ENCODE data around the gene PIK3CG.
A peak's percentile ranks its signal among the peaks of the same experiment; 100 is the strongest.
"Not testable (repeated sequence)": the region's sequence is repeated elsewhere in the genome, so short reads cannot be mapped to it uniquely, and the experiment has no call there.

The PIK3CG gene

DNA sequence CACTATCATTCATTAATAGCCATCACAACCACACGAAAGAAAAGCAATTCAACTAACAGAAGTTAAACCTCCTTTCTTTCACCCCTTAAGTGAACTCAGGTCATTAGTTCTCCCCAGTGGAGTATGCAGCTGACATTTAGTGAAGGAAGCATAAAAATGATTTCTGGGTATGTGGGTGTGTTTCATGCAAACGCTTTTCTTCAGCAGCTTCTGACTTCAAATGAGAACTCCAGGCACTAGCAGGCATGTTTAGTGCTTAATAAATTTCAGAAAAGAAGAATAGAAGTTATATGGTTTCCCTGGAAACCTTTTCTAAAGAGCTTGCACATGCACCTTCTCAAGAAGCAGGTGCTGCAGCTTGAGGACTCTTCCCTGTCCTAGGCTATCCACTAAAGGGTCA lies 62.5 kb downstream of the PIK3CG start:
- TF ChIP-seq, protein P1, sequence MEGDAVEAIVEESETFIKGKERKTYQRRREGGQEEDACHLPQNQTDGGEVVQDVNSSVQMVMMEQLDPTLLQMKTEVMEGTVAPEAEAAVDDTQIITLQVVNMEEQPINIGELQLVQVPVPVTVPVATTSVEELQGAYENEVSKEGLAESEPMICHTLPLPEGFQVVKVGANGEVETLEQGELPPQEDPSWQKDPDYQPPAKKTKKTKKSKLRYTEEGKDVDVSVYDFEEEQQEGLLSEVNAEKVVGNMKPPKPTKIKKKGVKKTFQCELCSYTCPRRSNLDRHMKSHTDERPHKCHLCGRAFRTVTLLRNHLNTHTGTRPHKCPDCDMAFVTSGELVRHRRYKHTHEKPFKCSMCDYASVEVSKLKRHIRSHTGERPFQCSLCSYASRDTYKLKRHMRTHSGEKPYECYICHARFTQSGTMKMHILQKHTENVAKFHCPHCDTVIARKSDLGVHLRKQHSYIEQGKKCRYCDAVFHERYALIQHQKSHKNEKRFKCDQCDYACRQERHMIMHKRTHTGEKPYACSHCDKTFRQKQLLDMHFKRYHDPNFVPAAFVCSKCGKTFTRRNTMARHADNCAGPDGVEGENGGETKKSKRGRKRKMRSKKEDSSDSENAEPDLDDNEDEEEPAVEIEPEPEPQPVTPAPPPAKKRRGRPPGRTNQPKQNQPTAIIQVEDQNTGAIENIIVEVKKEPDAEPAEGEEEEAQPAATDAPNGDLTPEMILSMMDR (IDR thresholded peaks at IDR 0.05; ENCODE audit: low read depth, low read length): no peak
- no peak overlapping the region for H3K4me3 ChIP-seq (ENCODE audit: low read depth, low read length)

DNA sequence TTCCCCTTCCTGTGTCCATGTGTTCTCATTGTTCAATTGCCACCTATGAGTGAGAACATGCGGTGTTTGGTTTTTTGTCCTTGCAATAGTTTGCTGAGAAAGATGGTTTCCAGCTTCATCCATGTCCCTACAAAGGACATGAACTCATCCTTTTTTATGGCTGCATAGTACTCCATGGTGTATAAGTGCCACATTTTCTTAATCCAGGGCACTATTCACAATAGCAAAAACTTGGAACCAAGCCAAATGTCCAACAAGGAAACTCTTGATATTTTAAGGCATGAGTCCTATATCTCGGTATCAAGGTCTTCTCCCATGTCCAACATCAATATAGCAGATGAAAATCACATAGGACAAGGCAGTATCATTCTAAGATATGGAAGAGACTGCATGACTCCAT lies 64.5 kb downstream of the PIK3CG start:
- H3K4me3 ChIP-seq (ENCODE audit: low read depth, low read length): not testable (repeated sequence)

DNA sequence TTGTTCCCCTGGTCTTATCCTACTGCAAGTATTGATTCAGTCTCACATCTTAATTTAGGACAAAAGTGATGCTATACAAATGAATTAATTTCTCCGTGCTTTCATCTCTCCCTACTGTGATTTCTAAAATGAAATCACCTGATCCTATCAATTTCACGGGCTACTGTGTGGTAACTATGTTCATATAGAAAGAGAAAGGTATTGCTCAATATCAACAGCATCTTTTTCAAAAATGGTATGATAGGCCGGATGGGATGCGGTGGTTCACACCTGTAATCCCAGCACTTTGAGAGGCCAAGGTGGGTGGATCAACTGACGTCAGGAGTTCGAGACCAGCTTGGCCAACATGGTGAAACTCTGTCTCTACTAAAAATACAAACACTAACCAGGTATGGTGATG lies 71.2 kb downstream of the PIK3CG start:
- TF ChIP-seq, protein P1 (IDR thresholded peaks at IDR 0.05; ENCODE audit: low read depth, low read length): no peak

DNA sequence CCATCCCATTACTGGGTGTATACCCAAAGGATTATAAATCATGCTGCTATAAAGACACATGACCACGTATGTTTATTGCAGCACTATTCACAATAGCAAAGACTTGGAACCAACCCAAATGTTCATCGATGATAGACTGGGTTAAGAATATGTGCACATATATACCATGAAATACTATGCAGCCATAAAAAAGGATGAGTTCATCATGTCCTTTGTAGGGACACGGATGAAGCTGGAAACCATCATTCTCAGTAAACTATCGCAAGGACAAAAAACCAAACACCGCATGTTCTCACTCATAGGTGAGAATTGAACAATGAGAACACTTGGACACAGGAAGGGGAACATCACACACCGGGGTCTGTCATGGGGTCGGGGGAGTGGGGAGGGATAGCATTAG lies 73.0 kb downstream of the PIK3CG start:
- not testable (repeated sequence) for H3K4me3 ChIP-seq (ENCODE audit: low read depth, low read length)

More for the DNA sequence above, 71.2 kb downstream of the PIK3CG start:
- no peak overlapping the region for H3K4me3 ChIP-seq (ENCODE audit: low read depth, low read length)

DNA sequence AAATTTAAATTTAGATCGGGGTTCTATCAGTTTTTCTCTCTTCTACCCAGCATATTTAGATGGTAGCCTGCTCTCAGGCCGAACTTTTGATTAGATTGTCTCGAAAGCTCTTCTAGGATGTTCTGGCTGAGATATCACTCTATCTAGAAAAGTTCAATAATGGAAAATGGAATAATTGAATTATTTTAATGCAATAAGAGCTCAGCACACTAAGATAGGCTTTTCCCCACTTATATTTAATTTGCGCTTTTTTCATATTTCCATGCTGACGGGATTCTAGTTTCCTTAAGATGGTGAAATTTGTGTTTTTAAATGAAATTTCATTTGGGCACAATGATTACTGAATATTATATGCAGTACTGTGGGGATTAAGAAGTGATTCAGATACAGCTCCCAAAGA lies 73.7 kb downstream of the PIK3CG start:
- TF ChIP-seq, protein P1 (IDR thresholded peaks at IDR 0.05; ENCODE audit: low read depth, low read length): no peak
- no peak overlapping the region for H3K4me3 ChIP-seq (ENCODE audit: low read depth, low read length)

DNA sequence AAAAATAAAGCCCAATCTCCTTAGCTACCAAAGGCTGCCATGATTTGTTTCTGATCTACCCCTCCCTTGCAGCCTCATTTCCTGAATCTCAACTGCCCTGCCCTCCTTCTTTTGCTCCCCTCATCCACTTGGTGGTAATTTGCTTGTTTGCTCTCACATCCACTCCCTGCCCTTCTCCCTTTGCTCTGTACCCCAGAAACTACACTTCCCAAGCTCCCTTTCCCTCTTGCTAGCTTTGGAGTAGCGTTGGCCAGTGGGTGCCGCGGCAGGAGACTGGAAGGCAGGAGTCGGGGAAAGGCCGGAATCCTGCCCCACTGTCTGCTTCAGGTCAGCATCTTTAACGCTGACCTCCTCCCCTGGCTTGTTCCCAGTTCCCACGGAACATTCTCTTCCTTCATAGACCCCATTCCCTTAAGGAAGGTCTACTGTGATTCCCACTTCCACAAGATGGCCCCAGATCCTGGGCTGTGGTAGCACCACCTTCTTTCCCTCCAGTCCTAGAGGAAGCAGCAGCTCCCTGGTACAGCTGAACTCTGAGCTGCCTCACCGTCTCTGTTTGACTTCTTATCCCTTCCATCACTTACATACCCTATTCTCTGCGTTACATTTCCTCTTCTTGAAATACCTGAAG lies 79.1 kb downstream of the PIK3CG start:
- no peak overlapping the region for H3K4me3 ChIP-seq (ENCODE audit: low read depth, low read length)
- TF ChIP-seq, protein P1 (IDR thresholded peaks at IDR 0.05; ENCODE audit: low read depth, low read length): no peak

DNA sequence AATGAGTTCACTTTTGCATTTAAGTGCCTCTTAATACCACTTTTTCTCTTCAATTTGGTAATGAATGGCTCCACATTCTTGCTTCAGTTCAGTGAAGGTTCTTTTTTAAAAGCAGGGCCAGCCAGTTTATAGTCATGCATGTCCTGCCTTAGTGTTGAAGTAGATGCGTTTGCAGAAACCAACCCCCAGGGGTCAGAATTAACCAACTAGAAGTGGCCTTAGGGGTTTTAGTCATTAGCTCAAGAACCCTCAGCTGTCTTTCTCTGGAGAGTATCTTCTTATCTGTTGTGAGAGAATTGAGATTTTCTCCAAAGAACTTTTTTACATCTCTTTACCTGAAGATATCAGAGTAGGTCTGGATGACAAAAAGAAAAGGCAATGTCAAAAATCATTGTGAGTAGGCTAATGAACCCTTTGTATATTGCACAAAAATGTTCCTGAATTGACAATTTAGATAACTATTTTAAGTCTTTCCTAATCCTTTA lies 82.2 kb downstream of the PIK3CG start:
- TF ChIP-seq, protein P1 (IDR thresholded peaks at IDR 0.05; ENCODE audit: low read depth, low read length): peak; percentile 63
- no peak overlapping the region for H3K4me3 ChIP-seq (ENCODE audit: low read depth, low read length)

DNA sequence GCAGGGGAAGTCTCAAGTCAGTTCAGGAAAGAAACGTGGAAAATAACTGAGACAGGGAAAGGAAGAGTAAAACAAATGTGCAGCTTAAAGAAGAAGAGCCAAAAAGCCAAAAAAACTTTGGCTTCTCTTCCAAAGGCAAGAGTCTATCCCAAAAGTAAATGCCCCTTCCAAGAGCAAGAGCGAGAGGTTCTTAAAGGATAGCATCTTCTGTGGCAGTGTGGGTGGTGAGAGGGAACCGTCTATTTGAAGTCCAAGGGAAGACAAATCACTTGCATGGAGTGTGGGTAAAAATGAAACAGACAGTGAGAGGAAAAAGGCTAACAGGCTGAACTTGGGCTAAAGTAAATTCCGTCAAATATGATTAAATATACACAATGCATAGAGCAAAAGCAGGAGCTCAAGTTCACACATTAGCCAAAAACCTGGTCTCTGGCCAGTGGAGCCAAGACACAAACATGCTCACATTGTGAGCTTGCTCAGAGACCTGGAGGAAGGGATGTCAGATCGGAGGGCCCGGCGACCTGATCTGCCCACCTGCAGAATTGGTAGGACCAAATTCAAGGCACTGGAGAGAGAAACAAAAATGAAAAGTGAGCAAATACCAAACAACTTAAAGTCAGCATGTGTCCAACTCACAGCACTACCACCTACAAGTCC lies 87.0 kb downstream of the PIK3CG start:
- TF ChIP-seq, protein P1 (IDR thresholded peaks at IDR 0.05; ENCODE audit: low read depth, low read length): no peak
- H3K4me3 ChIP-seq (ENCODE audit: low read depth, low read length): no peak overlapping the region
